Activated CD4-positive, alpha-beta memory T cell treated with anti-CD3 and anti-CD28 coated beads, Interleukin-2, amount 10 ng/mL, durations not matched to agents 7 days and 5 days (primary cell): ENCODE data around the gene TMEM235. TPM values are rescaled to one million over a fixed set of nuclear protein-coding genes. Genes with fewer than 3 reads are reported as not detected.

ENCODE experiments used
- CTCF ChIA-PET: fragments of 350-600 bp; sonication (Branson Sonifier 250); formaldehyde crosslinking; loops from one replicate; lab custom pipeline; 2021; ENCODE audit warnings: antibody characterized with exemption, inconsistent platforms; lab: Charles Lee
- POLR2A ChIA-PET: fragments of 350-600 bp; sonication (Branson Sonifier 250); formaldehyde crosslinking; loops from one replicate; lab custom pipeline; 2021; ENCODE audit warnings: antibody characterized with exemption; lab: Charles Lee
- DNase-seq: peaks from one replicate; pipeline ENCODE4 v3.0.0-alpha.2; 2020
- H3K27ac Mint-ChIP-seq: one replicate; pipeline ENCODE4 v1.8.0; 2021; ENCODE audit warnings: mild to moderate bottlenecking, mixed read lengths
- H3K27me3 Mint-ChIP-seq: one replicate; pipeline ENCODE4 v1.8.0; 2021; ENCODE audit warnings: mixed read lengths
- H3K36me3 Mint-ChIP-seq: one replicate; pipeline ENCODE4 v1.8.0; 2021; ENCODE audit warnings: low read depth, mixed read lengths
- H3K4me1 Mint-ChIP-seq: one replicate; pipeline ENCODE4 v1.8.0; 2021; ENCODE audit warnings: mixed read lengths
- H3K4me3 Mint-ChIP-seq: one replicate; pipeline ENCODE4 v1.8.0; 2021; ENCODE audit warnings: mild to moderate bottlenecking, mixed read lengths
- H3K9me3 Mint-ChIP-seq: one replicate; pipeline ENCODE4 v1.8.0; 2021; ENCODE audit warnings: mixed read lengths
- total RNA-seq, 2 experiments: library from RNA; stranded (reverse); gene quantifications; one replicate each; pipeline ENCODE4 v1.2.3, GENCODE V29; 2021

The TMEM235 gene
- total RNA-seq, result not detected

GRCh38 chr17:78230996-78231935 lies at the start of gene TMEM235:
TSS of gene TMEM235 (plus strand) at chr17:78231631. CDS start at chr17:78232024, 393 bp downstream.
- no peaks in the 10 kb centered on the region for H3K36me3 Mint-ChIP-seq
- DNase-seq, result no peak
- H3K4me1 Mint-ChIP-seq, result peaks cover 11% of the 10 kb centered on the region
- no peak within 1 kb of the TSS for H3K27ac Mint-ChIP-seq
- H3K27me3 Mint-ChIP-seq, result peaks cover 36% of the 10 kb centered on the region
- H3K9me3 Mint-ChIP-seq, result no peaks in the 10 kb centered on the region
- no peak within 1 kb of the TSS for H3K4me3 Mint-ChIP-seq
- CTCF ChIA-PET, result interaction anchor here (1.6 kb wide), 1 partner anchor 20 kb away, joined by 5 read pairs; no protein-coding TSS in a partner anchor
- POLR2A ChIA-PET, result no interaction called here

- H3K27me3 Mint-ChIP-seq, result no peaks in the 10 kb centered on the region
- H3K4me1 Mint-ChIP-seq, result peaks cover 55% of the 10 kb centered on the region
- no peak overlapping the region for H3K27ac Mint-ChIP-seq
- no peaks in the 10 kb centered on the region for H3K9me3 Mint-ChIP-seq
- no peak for DNase-seq
- H3K36me3 Mint-ChIP-seq, result peaks cover 56% of the 10 kb centered on the region
- POLR2A ChIA-PET, result interaction anchor here (6.0 kb wide), 1 partner anchor 9 kb away, joined by 69 read pairs; the partner anchor contains the start of gene SYNGR2
- CTCF ChIA-PET, result interaction anchor here (1.7 kb wide), 1 partner anchor 97 kb away, joined by 4 read pairs; no protein-coding TSS in a partner anchor
- no peak overlapping the region for H3K4me3 Mint-ChIP-seq
These were observed 48.9 kb upstream of the TMEM235 start for GRCh38 chr17:78182504-78182903.

GRCh38 chr17:78183916-78184315 lies 47.5 kb upstream of the TMEM235 start:
- H3K4me1 Mint-ChIP-seq, result peaks cover 60% of the 10 kb centered on the region
- peaks cover 49% of the 10 kb centered on the region for H3K36me3 Mint-ChIP-seq
- no peaks in the 10 kb centered on the region for H3K9me3 Mint-ChIP-seq
- H3K4me3 Mint-ChIP-seq, result no peak overlapping the region
- no peak for DNase-seq
- no peaks in the 10 kb centered on the region for H3K27me3 Mint-ChIP-seq
- ChIA-PET CTCF (no interaction called here), POLR2A (interaction anchor here (1.2 to 6.0 kb wide), 3 partner anchors 11 to 75 kb away, joined by 3 to 69 read pairs (median 3); partner anchors contain the start of gene SYNGR2)
- no peak overlapping the region for H3K27ac Mint-ChIP-seq

GRCh38 chr17:78184351-78184750 lies 47.1 kb upstream of the TMEM235 start:
- Mint-ChIP-seq H3K9me3 (no peaks in the 10 kb centered on the region), H3K27me3 (no peaks in the 10 kb centered on the region), H3K4me3 (no peak overlapping the region), H3K4me1 (peaks cover 60% of the 10 kb centered on the region), H3K36me3 (peaks cover 44% of the 10 kb centered on the region), H3K27ac (no peak overlapping the region)
- POLR2A ChIA-PET, result interaction anchor here (1.2 to 6.0 kb wide), 3 partner anchors 11 to 75 kb away, joined by 3 to 69 read pairs (median 3); partner anchors contain the start of gene SYNGR2
- DNase-seq, result no peak
- CTCF ChIA-PET, result no interaction called here

- Mint-ChIP-seq H3K27me3 (no peaks in the 10 kb centered on the region), H3K4me1 (peaks cover 60% of the 10 kb centered on the region), H3K9me3 (no peaks in the 10 kb centered on the region), H3K27ac (no peak overlapping the region), H3K36me3 (peaks cover 40% of the 10 kb centered on the region), H3K4me3 (peak overlapping the region; percentile 78)
- no peak for DNase-seq
- ChIA-PET CTCF (interaction anchor here (3.6 kb wide), 1 partner anchor 8 kb away, joined by 17 read pairs; no protein-coding TSS in a partner anchor), POLR2A (interaction anchor here (6.0 kb wide), 1 partner anchor 11 kb away, joined by 69 read pairs; the partner anchor contains the start of gene SYNGR2)
These were observed 46.6 kb upstream of the TMEM235 start for GRCh38 chr17:78184868-78185267.

GRCh38 chr17:78185981-78186691 lies 45.3 kb upstream of the TMEM235 start:
- POLR2A ChIA-PET, result interaction anchor here (0.5 to 6.0 kb wide), 12 partner anchors 13 to 268 kb away, joined by 3 to 69 read pairs (median 5); partner anchors contain the start of genes BIRC5, SYNGR2, TMC8 and TNRC6C
- CTCF ChIA-PET, result interaction anchor here (0.7 to 3.6 kb wide), 5 partner anchors 9 to 167 kb away, joined by 3 to 17 read pairs (median 3); no protein-coding TSS in a partner anchor
- Mint-ChIP-seq H3K27me3 (no peaks in the 10 kb centered on the region), H3K27ac (peak overlapping the region; percentile 67), H3K36me3 (peaks cover 34% of the 10 kb centered on the region), H3K4me1 (peaks cover 53% of the 10 kb centered on the region), H3K9me3 (no peaks in the 10 kb centered on the region), H3K4me3 (peak overlapping the region; percentile 78)
- DNase-seq, result no peak

- peak; percentile 96 for DNase-seq
- Mint-ChIP-seq H3K36me3 (peaks cover 32% of the 10 kb centered on the region), H3K27me3 (no peaks in the 10 kb centered on the region), H3K9me3 (no peaks in the 10 kb centered on the region), H3K27ac (peak within 1 kb of the TSS; percentile 67), H3K4me3 (peak within 1 kb of the TSS; percentile 78), H3K4me1 (peaks cover 51% of the 10 kb centered on the region)
- POLR2A ChIA-PET, result interaction anchor here (0.8 to 6.0 kb wide), 12 partner anchors 12 to 229 kb away, joined by 3 to 69 read pairs (median 5); partner anchors contain the start of genes BIRC5, SYNGR2, TMC8 and TNRC6C
- CTCF ChIA-PET, result interaction anchor here (0.7 to 3.6 kb wide), 6 partner anchors 10 to 651 kb away, joined by 3 to 17 read pairs (median 3); no protein-coding TSS in a partner anchor
These were observed 44.5 kb upstream of the TMEM235 start, which contains the start of the genes AFMID and TK1 for GRCh38 chr17:78186692-78187595. TSS of gene AFMID (plus strand) at chr17:78187362. CDS start at chr17:78187371, 9 bp downstream. TSS of gene TK1 (minus strand) at chr17:78187052. CDS start at chr17:78186994, 58 bp downstream.

GRCh38 chr17:78196716-78197115 lies 34.7 kb upstream of the TMEM235 start:
- Mint-ChIP-seq H3K27me3 (no peaks in the 10 kb centered on the region), H3K4me1 (peaks cover 8% of the 10 kb centered on the region), H3K27ac (no peak overlapping the region), H3K36me3 (peaks cover 19% of the 10 kb centered on the region), H3K4me3 (no peak overlapping the region), H3K9me3 (no peaks in the 10 kb centered on the region)
- CTCF ChIA-PET, result interaction anchor here (0.6 kb wide), 1 partner anchor 29 kb away, joined by 6 read pairs; no protein-coding TSS in a partner anchor
- DNase-seq, result no peak
- POLR2A ChIA-PET, result no interaction called here

- ChIA-PET POLR2A (no interaction called here), CTCF (interaction anchor here (1.0 to 1.2 kb wide), 3 partner anchors 21 to 112 kb away, joined by 3 to 6 read pairs (median 3); no protein-coding TSS in a partner anchor)
- H3K27ac Mint-ChIP-seq, result no peak overlapping the region
These were observed 34.1 kb upstream of the TMEM235 start for GRCh38 chr17:78197147-78197832.

GRCh38 chr17:78200451-78200850 lies 31.0 kb upstream of the TMEM235 start:
- Mint-ChIP-seq H3K4me3 (no peak overlapping the region), H3K36me3 (peaks cover 13% of the 10 kb centered on the region), H3K4me1 (peaks cover 6% of the 10 kb centered on the region), H3K9me3 (no peaks in the 10 kb centered on the region), H3K27ac (no peak overlapping the region), H3K27me3 (no peaks in the 10 kb centered on the region)
- POLR2A ChIA-PET, result interaction anchor here (1.4 kb wide), 1 partner anchor 116 kb away, joined by 3 read pairs; no protein-coding TSS in a partner anchor
- DNase-seq, result no peak
- CTCF ChIA-PET, result interaction anchor here (0.7 kb wide), 1 partner anchor 1144 kb away, joined by 3 read pairs; no protein-coding TSS in a partner anchor

More at GRCh38 chr17:78197147-78197832, 34.1 kb upstream of the TMEM235 start:
- Mint-ChIP-seq H3K9me3 (no peaks in the 10 kb centered on the region), H3K36me3 (peaks cover 16% of the 10 kb centered on the region), H3K4me1 (peaks cover 8% of the 10 kb centered on the region), H3K4me3 (no peak overlapping the region), H3K27me3 (no peaks in the 10 kb centered on the region)
- no peak for DNase-seq

GRCh38 chr17:78202666-78203065 lies 28.8 kb upstream of the TMEM235 start:
- ChIA-PET POLR2A (no interaction called here), CTCF (interaction anchor here (0.7 kb wide), 1 partner anchor 180 kb away, joined by 3 read pairs; no protein-coding TSS in a partner anchor)
- Mint-ChIP-seq H3K9me3 (no peaks in the 10 kb centered on the region), H3K4me3 (no peak overlapping the region), H3K27ac (no peak overlapping the region), H3K27me3 (no peaks in the 10 kb centered on the region), H3K36me3 (peaks cover 5% of the 10 kb centered on the region), H3K4me1 (peaks cover 6% of the 10 kb centered on the region)
- DNase-seq, result no peak
